ENCODE results near the gene LINS1.

- TF ChIP-seq CTCF (IDR thresholded peaks at IDR 0.05; ENCODE audit: poor library complexity, severe bottlenecking): no peak
- TF ChIP-seq SMC3 (conservative IDR thresholded peaks at IDR 0.05; ENCODE audit: poor library complexity): no peak
- no peak for TF ChIP-seq TAF1 (IDR thresholded peaks at IDR 0.05; ENCODE audit: low read depth)
- no peak for TF ChIP-seq EZH2 (IDR thresholded peaks at IDR 0.05; ENCODE audit: borderline replicate concordance, insufficient read depth, low read length, poor library complexity, severe bottlenecking)
- TF ChIP-seq MXI1 (conservative IDR thresholded peaks at IDR 0.05; ENCODE audit: poor library complexity, severe bottlenecking): no peak
- no peak for TF ChIP-seq POLR2AphosphoS5 (IDR thresholded peaks at IDR 0.05)
- TF ChIP-seq REST (IDR thresholded peaks at IDR 0.05; ENCODE audit: borderline replicate concordance): no peak
- TF ChIP-seq EP300 (conservative IDR thresholded peaks at IDR 0.05; ENCODE audit: poor library complexity, severe bottlenecking): peak; percentile 41
- TF ChIP-seq RAD21 (conservative IDR thresholded peaks at IDR 0.05): no peak
These were observed 47.0 kb upstream of the LINS1 start for GRCh38 chr15:100648951-100649350.
